Raji (cell line): ENCODE measurements around the gene TEAD1.

Experiments
- POLR2A ChIP-seq: IDR thresholded peaks from 2 replicates; pipeline ENCODE4 v1.6.1; 2011; ENCODE audit warnings: low read depth, low read length, control low read depth; ENCODE audit not compliant: insufficient read depth

TEAD1 gene

DNA sequence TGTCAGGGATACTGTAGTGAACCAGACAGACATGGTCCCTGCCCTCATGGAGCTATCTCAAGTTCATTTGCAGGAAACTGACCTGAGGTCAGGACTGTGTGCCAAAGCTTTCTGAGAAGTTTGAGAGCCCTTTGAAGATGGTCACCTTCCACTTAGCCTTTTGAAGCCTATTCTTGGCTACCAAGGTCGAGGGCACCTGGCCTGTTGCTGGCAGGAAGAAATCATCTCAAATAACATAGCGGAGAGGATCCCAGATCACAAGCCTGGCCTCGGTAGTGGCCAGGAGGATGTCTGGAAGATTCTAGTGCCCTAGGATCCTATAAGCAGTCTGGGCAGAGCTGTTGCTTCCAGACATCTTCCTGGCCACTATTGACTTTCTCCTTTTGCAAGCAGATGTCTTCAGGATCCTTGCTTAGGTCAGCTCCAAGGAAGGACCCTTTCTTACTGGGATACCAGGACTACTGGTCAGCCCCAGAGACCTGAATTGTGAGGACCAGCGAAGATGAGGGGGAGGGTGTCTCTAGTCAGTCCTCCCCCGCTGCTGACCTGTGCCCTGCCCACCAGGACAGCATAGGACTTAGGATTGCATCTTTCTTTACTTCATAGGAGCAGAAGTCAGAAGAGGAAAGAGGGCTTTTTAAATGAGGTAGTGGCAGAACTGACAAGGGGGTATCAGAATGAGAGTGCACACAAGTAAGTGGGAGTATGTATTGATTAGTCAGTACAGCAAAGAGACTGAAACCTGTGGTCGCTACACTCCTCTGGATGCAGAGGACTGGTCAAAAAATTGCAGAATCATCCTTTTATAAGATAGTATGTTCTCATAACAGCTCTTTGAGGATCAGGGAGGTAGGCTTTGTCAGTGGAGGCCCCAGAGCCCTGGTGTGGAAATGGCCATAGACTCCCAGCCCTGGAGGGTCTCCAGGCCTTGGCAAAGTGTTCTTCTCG lies 94.8 kb downstream of the TEAD1 start:
- TF ChIP-seq POLR2A: no peak

DNA sequence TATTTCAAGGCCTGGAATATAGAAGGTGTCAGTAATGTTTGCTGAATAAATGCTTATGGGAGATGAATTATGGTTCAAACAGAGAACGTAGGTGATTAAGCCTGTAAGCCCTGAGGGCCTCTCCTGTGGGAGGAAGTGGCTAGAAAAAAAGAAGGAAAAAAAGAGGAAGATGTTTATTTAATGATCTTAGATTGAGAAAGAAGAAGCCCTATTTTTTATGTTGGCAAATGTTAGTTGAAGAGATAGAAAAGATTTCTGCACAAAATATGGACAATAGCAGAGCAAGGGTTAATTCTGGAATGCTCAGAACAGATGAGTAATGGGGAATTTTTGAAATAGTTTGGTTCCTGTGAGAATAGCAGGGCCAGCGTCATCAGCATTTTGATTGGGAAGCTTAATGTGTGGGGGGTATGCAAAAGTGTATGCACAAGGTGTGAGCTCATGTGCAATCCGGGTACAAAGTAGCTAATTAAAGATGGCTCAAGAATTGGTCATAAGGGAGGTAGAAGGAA lies 95.7 kb downstream of the TEAD1 start:
- no peak for TF ChIP-seq POLR2A

DNA sequence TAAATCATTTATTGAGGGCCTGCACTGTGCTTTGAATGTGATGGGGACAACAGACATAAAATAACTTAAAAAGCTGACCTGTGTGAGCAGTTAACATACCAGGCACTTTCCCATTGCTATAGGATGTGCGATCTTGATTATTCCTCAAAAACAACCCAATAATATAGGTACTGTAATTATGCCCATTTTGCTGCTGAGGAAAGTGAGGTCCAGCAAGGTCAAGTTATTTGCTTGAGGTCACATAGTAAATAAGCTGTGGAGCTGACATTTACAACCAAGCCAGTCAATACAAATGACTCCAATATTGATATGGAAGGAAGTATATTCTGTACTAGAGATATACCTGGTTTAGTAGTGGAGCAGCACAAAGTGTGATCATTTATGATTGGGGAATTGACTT lies 96.2 kb downstream of the TEAD1 start:
- no peak for TF ChIP-seq POLR2A

DNA sequence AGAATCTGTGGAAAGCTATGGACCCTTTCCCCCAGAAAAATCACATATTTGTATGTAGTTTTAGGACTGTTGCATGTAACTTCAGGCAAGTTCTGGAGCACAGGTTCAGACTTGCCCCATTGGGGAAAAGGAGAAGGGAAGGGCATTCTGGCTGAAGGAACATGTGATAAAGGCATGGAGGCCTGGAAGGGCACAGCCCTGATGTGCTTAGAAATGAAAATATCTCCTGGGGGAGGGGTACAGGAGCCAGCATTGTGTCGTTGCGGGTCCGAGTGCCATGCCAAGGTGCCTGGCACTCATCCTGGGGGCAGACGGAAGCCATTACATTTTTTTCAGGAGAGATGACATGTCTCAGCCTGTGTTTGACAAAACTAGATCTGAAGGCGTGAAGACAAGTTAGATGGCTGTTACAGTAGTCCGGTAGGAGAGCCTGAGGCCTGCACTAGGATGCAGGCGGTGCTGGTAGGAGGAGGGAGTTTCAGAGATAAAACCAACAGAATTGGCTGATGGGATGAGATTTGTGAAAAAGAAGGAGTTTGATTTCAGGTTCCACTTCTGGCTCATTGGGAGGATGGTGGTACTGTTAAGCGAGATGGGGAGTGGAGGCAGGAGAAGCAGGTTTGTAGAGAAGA lies 96.9 kb downstream of the TEAD1 start:
- TF ChIP-seq POLR2A: no peak

DNA sequence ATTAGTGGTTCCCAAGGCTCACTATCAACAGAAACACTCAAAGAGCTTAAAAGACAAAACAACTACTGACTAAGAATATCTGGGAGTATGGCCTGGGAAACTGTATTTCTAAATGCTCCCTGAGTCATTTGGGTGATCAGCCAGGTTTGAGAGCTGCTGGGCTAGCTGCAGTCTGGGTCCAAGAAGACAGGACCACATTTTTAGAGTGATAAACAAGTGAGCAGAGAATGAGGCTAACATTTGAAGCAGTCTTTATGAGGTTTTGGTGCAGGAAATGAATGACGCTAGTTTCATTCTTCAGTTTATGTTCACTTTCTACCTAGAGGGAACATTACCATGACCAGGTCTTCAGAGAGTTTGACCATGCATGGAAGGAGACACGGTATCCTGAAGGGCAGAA lies 97.7 kb downstream of the TEAD1 start:
- no peak for TF ChIP-seq POLR2A

DNA sequence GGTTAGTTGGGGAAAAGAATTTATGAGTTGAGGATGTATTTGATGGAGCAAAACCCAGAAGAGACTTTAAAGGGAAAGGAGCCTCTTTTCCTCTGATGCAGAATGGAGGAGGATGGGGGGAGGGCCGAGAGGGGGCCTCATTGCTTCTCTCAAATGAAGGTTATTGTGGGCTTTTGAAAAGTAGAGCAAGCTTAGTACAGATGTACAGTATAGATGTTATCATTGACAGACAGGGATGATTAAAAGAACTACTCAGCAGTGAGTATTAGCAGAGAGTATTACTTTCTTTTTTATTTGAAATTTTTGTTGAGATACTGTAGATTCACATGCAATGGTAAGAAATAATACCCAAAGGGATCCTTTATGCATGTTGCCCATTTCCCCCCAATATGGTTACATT lies 98.1 kb downstream of the TEAD1 start:
- TF ChIP-seq POLR2A: no peak

DNA sequence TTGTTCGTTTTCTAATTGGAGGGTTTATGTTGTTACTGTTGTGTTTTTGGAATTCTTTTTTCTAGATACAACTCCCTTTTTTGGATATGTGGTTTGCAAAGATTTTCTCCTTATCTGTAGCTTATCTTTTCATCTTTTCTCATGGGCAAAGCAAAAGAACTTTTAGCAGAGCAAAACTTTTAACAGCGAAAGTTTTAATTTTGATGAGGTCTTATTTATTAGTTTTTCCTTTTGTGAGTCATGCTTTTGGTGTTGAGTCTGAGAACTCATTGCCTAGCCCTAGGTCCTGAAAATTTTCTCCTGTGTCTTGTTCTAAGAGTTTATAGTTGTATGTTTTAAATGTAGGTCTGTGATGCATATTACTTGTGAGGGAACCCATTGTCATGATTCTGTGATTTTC lies 99.4 kb downstream of the TEAD1 start:
- no peak for TF ChIP-seq POLR2A

DNA sequence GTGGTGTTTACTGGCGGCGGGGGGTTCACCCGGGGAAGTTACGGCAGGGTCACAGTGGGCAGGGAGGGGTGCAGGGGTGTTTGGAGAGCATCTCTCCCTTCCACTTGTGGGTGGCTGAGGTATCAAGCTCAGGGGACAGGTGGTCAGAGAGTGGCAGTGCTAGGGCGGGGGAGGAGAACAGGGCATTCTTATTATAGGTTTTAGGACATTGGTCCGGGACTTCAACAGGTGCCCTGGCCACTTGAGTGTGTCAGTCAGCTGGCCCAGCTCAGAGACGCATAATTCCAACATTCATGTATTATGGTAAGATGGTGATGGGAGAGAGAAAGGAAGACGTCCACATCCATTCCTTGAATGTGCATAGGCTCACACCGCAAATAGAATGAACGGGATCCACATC lies 101.7 kb downstream of the TEAD1 start:
- no peak for TF ChIP-seq POLR2A

DNA sequence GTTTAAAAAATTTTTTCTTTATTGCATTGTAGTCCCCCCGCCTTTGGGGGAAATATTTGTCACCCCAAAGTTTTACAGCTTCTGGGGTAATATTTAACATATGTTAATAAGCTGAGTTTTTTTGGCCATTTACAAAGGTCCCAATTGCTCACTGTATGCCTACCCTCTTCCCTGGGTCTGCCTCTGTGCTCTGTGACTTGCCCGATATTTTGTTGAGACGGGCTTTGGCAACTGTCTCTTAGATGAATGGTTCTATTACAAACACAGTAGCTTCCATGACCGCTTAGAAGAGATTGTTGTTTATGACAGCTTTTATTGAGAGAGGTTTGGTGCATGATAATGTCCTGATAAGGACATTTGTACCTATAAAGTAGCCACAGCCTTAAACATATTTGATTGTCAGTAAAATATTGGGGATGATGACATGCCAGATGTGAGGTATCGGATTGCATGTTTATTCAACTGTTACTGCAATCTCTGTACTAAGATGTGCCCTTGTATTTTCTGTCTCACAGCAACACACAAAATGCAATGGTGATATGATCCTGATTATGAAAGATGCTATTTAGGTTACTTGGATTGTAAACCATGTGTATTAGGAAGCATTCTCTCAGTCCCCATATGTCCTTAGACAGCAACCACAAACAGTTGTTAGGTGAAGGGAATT lies 103.1 kb downstream of the TEAD1 start:
- no peak for TF ChIP-seq POLR2A

DNA sequence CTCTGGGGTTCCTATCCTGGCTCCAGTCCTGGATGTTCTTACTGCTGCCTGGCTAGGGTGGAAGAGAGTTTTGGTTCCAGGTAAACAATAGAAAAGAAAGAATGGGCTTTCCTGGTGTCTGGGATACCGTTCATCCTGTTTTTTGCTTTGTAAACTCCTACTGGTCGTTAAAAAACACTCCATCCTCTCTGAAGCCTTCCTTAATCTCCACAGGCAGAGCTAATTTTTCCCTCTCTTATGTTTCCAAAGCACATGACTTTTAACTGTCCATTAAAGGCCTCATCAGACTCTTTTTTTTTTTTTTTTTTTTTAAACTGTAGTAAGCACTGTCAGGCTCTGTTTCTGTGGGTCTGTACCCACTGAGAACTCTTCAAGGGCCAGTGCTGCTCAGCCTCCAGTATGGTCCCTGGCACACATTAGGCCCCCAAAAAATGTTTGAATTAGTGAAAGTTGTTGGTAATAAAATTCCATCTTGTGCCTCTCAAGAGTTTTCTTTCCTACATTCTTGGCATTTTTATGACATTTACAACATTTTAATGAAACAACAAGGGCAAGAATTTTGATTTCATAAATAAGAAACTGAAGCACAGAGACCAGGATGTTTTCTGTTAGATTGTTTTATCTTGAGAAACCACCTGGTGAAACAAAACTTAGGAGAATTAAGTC lies 104.2 kb downstream of the TEAD1 start:
- no peak for TF ChIP-seq POLR2A

DNA sequence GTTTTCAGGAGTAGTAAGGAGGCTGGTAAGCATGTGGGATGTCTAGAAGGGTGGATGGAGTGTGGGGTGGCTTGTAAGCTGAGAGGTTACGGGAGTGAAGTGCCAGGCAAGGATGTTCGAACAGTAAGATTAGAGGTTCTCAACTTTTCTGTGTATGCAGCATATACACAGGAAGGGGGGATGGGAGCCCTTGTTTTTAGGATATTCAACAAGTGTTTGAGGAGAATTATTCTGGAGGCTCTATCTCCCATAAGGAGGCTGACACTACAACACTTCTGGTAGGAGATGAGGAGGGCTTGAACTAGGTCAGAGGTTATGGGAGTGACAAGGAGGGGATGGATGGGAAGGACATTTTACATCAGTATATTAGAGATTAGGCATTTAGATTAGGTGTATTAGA lies 109.5 kb downstream of the TEAD1 start:
- no peak for TF ChIP-seq POLR2A

DNA sequence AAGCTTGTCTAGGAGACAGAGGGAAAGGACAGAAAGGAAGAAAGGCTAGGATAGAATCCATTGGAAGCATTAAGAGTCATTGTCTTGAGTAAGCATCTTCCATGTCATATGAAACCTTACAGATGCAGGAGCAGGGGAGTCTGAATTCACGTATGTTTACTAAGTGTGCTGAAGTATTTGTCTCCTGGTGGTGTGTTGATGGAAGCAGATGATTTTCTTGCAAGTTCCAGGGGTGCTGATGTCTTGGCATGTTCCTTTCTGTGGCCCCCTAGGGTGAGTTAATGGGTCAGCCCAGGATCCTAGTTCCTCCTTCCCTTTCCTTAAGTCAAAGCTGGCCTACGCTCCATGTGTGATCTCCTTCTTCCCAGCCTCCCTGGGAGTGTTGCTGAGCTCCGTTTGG lies 110.2 kb downstream of the TEAD1 start:
- no peak for TF ChIP-seq POLR2A

DNA sequence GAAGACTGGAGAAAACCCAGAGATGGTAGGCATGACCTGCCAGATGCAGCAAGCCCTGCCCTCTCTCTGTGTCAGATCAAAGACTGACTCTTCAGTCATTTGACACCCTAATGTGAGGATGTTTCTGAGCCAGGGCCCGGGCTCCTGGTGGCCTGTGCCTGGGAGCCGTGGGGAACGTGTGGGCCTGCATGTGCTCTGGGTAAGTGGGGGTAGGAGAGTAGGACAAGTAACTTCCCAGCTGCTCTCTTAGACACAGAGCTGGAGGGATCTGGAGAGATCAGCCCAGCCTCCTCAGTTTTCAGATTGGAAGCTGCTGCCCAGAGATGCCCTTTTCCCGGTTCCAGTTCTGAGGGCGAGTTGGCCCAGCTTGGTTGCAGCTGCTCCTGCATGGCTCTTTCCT lies 110.8 kb downstream of the TEAD1 start:
- TF ChIP-seq POLR2A: no peak

DNA sequence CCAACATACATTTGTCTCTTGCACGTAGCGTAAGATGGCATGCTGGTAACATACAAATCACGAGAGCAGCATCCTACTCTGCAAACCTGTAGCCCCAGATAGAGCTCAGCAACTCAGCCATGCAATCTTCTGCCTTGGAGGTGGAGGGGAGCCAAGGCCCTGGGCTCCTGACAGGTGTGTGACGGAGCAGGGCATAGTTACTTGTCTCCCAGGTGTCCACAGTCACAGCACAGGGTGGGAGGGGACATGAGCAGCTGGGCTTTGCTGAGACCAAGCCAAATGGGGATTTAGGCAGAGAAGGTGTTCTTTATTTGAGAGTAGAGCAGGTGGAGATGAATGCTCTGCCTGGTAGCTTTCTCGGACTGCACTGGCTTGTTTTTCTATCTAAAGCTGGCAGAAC lies 111.7 kb downstream of the TEAD1 start:
- no peak for TF ChIP-seq POLR2A

DNA sequence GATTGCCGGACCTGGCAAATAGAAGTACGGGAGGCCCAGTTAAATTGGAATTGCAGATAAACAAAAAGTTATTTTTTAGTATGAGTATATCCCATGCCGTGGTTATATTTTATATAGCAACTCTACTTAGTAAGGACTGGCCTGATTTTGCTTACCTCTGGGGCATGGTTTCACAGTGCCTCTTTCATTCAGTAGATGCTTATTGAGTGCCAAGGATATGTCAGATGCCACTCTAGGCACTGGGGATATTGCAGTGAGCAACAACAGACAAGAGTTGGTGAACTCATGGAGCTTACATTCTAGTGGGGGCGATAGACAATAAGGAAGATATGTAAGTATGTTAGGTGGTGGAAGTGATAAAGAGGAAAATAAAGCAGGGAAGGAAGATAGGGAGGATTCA lies 112.2 kb downstream of the TEAD1 start:
- no peak for TF ChIP-seq POLR2A
